Ishikawa (cell line): ENCODE results near the gene DUXB.

Source experiments
- CEBPB ChIP-seq: IDR thresholded peaks from 2 replicates; pipeline ENCODE4 v1.6.1; 2012
- EGR1 ChIP-seq: IDR thresholded peaks from 2 replicates; pipeline ENCODE4 v1.6.1; 2012
- EP300 ChIP-seq: IDR thresholded peaks from 2 replicates; pipeline ENCODE4 v1.6.1; 2012; ENCODE audit warnings: borderline replicate concordance
- RAD21 ChIP-seq: IDR thresholded peaks from 2 replicates; pipeline ENCODE4 v1.6.1; 2012; ENCODE audit warnings: low read depth
- TEAD4 ChIP-seq: IDR thresholded peaks from 2 replicates; pipeline ENCODE4 v1.6.1; 2012
- USF1 ChIP-seq: IDR thresholded peaks from 2 replicates; pipeline ENCODE4 v1.6.1; 2012
- ZBTB7A ChIP-seq: IDR thresholded peaks from 2 replicates; pipeline ENCODE4 v1.6.1; 2012; ENCODE audit warnings: low read depth

DNA sequence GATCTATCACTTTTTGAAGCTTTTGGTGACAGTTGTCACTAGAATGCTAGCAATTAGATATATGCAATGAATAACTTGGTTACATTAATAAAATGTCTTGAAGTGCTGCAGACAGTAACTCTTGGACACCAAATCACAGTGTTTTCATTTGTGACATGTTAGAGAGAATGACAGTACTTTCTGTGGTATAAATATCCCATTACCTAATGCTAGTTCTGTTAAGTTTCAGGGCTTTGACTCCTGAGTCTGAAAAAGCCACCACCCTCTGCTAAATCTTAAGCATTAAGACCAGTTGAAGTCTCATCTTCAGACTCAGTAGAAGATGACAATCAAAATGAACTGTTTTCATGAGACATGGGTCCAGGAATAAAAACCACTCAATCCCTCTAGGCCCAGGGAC is 13.9 kb downstream of the DUXB start:
- TF ChIP-seq EP300 (no peak), TEAD4 (no peak), USF1 (no peak), CEBPB (no peak), EGR1 (no peak), RAD21 (no peak), ZBTB7A (no peak)
